ENCODE data around the gene PDCD11.

Gene PDCD11

GRCh38 chr10:103451831-103452505, 55.5 kb downstream of the PDCD11 start, which contains the start of gene CALHM2:
Gene CALHM2, minus strand, starts transcription at chr10:103452370. Its CDS starts 2,429 bp downstream, at chr10:103449941.
- DNase-seq, result peak; percentile 78

GRCh38 chr10:103452506-103453230, 56.2 kb downstream of the PDCD11 start:
- no peak for DNase-seq

GRCh38 chr10:103454026-103454425, 57.6 kb downstream of the PDCD11 start:
- no peak for DNase-seq

- no peak for DNase-seq
Observed at GRCh38 chr10:103455235-103455634, 58.8 kb downstream of the PDCD11 start.

- no peak for DNase-seq
Observed at GRCh38 chr10:103456074-103456660, 59.7 kb downstream of the PDCD11 start.

- DNase-seq, result no peak
Observed at GRCh38 chr10:103457176-103457712, 60.8 kb downstream of the PDCD11 start.

- DNase-seq, result no peak
Observed at GRCh38 chr10:103457896-103458583, 61.6 kb downstream of the PDCD11 start.

GRCh38 chr10:103458720-103459119, 62.3 kb downstream of the PDCD11 start, which contains the start of gene CALHM1:
Gene CALHM1, minus strand, starts transcription at chr10:103458900. Its CDS starts 149 bp downstream, at chr10:103458751.
- DNase-seq, result no peak

- no peak for DNase-seq
Observed at GRCh38 chr10:103459615-103460014, 63.2 kb downstream of the PDCD11 start.

- no peak for DNase-seq
Observed at GRCh38 chr10:103463499-103463898, 67.1 kb downstream of the PDCD11 start.

- DNase-seq, result no peak
Observed at GRCh38 chr10:103465411-103466179, 69.2 kb downstream of the PDCD11 start.

GRCh38 chr10:103466734-103467133, 70.3 kb downstream of the PDCD11 start:
- DNase-seq, result no peak

- DNase-seq, result no peak
Observed at GRCh38 chr10:103467406-103467805, 71.0 kb downstream of the PDCD11 start.

- DNase-seq, result no peak
Observed at GRCh38 chr10:103469201-103469600, 72.8 kb downstream of the PDCD11 start.

GRCh38 chr10:103470761-103471653, 74.6 kb downstream of the PDCD11 start:
- DNase-seq, result peak; percentile 83

GRCh38 chr10:103472005-103472404, 75.6 kb downstream of the PDCD11 start:
- DNase-seq, result no peak

GRCh38 chr10:103473261-103473671, 76.8 kb downstream of the PDCD11 start:
- no peak for DNase-seq

GRCh38 chr10:103474077-103474476, 77.7 kb downstream of the PDCD11 start:
- DNase-seq, result no peak

GRCh38 chr10:103475437-103475836, 79.0 kb downstream of the PDCD11 start:
- DNase-seq, result no peak

- DNase-seq, result peak; percentile 19
Observed at GRCh38 chr10:103476046-103476768, 79.8 kb downstream of the PDCD11 start.

Data from CD4-positive, alpha-beta T cell treated with Interleukin-17A for 4 hours (primary cell).